Breast epithelium (tissue), 4 donors: ENCODE measurements around the gene TBC1D30. TPM values are rescaled to one million over a fixed set of nuclear protein-coding genes. Genes with fewer than 3 reads are reported as not detected.
A peak's percentile ranks its signal among the peaks of the same experiment; 100 is the strongest.

Experiments
- DNase-seq, 2 donors: peaks; one replicate each; pipeline ENCODE4 v3.0.0-alpha.2; 2019; ENCODE audit warnings: low spot score in 2 of 2
- H3K27ac ChIP-seq, 2 donors: fragments of 200-600 bp; sonication (generic) in 1 of 2; one replicate each; pipeline ENCODE4 v1.5.1; 2016 to 2019; ENCODE audit warnings: mild to moderate bottlenecking in 1 of 2
- H3K27me3 ChIP-seq, 2 donors: fragments of 200-600 bp; sonication (generic) in 1 of 2; one replicate each; pipeline versions ENCODE4 v1.5.1 to v1.6.0; 2017 to 2019; ENCODE audit warnings: control low read depth in 1 of 2, mild to moderate bottlenecking in 1 of 2
- H3K36me3 ChIP-seq: fragments of 200-600 bp; one replicate; pipeline ENCODE4 v1.5.1; 2019
- H3K4me1 ChIP-seq, 2 donors: fragments of 200-600 bp; sonication (generic); one replicate each; pipeline ENCODE4 v1.5.1; 2016 to 2019; ENCODE audit warnings: control low read depth in 1 of 2
- H3K4me3 ChIP-seq, 3 donors: fragments of 200-600 bp; sonication (generic); 1 replicate in 2 of 3; 2 replicates in 1 of 3; pipeline ENCODE4 v1.5.1; 2016 to 2019; ENCODE audit warnings: mild to moderate bottlenecking in 3 of 3, moderate library complexity in 2 of 3
- H3K9me3 ChIP-seq, 2 donors: fragments of 200-600 bp; sonication (generic) in 1 of 2; one replicate each; pipeline ENCODE4 v1.5.1; 2016 to 2019; ENCODE audit warnings: control low read depth in 1 of 2
- CTCF ChIP-seq, 3 donors: fragments of 450-650 bp; IDR thresholded peaks; one replicate each; pipeline ENCODE4 v1.5.1; 2016 to 2017; ENCODE audit warnings: antibody characterized with exemption in 3 of 3, mild to moderate bottlenecking in 3 of 3, moderate library complexity in 3 of 3
- POLR2A ChIP-seq: fragments of 450-650 bp; IDR thresholded peaks from one replicate; pipeline ENCODE4 v1.6.1; 2016; ENCODE audit warnings: antibody characterized with exemption, mild to moderate bottlenecking, moderate library complexity
- POLR2AphosphoS5 ChIP-seq, 3 donors: sonication (generic); formaldehyde crosslinking; IDR thresholded peaks; one replicate each; pipeline ENCODE4 v1.6.1; 2017; ENCODE audit warnings: antibody characterized with exemption in 3 of 3
- intact Hi-C: fragments of 100-400 bp; cut with DNase I; formaldehyde crosslinking; loops from one replicate; pipeline ENCODE4 v1.15.1; 2023; ENCODE audit warnings: low total_unique reads
- total RNA-seq, 3 donors: library from RNA; depleted of rRNA; stranded (reverse); fragments of >200 nt; gene quantifications; one replicate each; pipeline ENCODE4 v1.1.0, GENCODE V29; 2016

TBC1D30 gene
- total RNA-seq, 3 donors from 2014 or later: 3.2 to 16.4 (median 11.9) TPM

GRCh38 chr12:64884728-64885127 lies 60.3 kb downstream of the TBC1D30 start:
- Histone ChIP-seq H3K9me3 (no peaks in the 10 kb centered on the region), H3K36me3 (no peaks in the 10 kb centered on the region), H3K4me3 (no peak overlapping the region), H3K4me1 (no peaks in the 10 kb centered on the region), H3K27me3 (no peaks in the 10 kb centered on the region), H3K27ac (no peak overlapping the region)
- intact Hi-C loops: no loop called here
- DNase-seq: no peak
- TF ChIP-seq POLR2A (no peak), CTCF (IDR thresholded peaks at IDR 0.05) (no peak), POLR2AphosphoS5 (IDR thresholded peaks at IDR 0.05) (no peak)

DNA sequence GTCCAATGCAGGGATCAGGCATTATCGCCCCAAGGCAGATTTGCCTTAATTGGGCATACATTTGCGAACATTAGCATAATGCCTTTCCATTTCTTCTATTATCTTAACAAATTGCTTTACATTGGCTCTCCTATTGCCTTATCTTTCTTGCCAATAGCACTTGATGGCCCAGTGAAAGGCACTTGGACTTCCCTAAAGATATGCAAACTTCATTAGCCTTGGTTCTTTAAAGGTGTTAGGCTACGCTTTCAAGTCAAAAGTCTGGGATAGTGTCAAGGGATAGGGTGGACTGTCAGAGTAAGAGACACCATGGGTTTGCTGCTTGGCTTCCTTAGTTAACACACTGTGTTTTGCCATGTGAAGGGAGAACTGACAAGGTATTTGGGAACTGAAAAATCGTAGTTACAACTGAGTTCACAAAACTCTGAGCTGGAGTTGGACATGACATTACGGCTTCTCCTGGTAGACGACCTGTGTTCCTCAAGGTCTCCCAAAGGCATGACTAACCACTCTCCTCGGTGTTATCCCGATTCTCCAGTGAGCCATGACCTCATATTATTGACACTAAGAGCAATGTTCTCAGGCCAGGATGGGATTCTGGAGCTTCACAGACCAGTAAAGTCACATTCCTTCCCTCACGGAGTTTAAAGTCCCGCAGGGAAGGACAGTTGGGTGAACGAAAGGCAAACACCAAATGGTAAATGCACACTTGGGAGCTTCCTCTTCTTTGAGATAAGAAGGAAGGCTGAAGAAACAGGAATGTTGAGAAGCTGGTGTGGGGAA lies 65.2 kb downstream of the TBC1D30 start:
- Histone ChIP-seq H3K4me1 (no peaks in the 10 kb centered on the region), H3K9me3 (no peaks in the 10 kb centered on the region), H3K27ac (peak overlapping the region in 1 of 2 donors; percentile 23), H3K4me3 (no peak overlapping the region), H3K27me3 (no peaks in the 10 kb centered on the region), H3K36me3 (no peaks in the 10 kb centered on the region)
- peak in 2 of 3 donors; percentile 48 to 64 for TF ChIP-seq POLR2AphosphoS5 (IDR thresholded peaks at IDR 0.05)
- no peak for TF ChIP-seq CTCF (IDR thresholded peaks at IDR 0.05)
- DNase-seq: peak in 1 of 2 donors; percentile 18
- intact Hi-C loops: loop anchor here (10.0 kb wide), 1 partner anchor 345 kb away; no protein-coding TSS in a partner anchor

GRCh38 chr12:64890873-64891468 lies 66.5 kb downstream of the TBC1D30 start:
- no peak for DNase-seq
- H3K4me1 ChIP-seq: no peaks in the 10 kb centered on the region
- intact Hi-C loops: loop anchor here (10.0 kb wide), 1 partner anchor 344 kb away; no protein-coding TSS in a partner anchor

DNA sequence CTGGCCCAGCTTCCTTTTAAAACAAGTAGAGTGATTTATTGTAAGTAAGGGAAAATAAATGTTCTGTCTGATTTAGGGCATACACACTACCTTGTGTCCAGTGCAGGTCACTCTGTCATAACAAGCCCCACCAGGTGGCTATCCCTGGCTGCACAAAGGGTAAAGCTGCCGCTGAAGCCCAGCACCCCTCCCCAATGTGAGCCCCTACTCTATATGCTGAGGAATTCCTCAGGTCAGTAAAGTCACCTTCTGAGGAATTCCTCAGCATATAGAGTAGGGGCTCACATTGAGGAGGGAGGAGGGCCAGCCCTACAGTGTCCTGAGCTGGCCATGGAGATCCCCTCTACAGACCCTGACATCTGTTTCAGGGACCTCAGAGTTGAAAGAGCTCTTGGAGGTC lies 67.2 kb downstream of the TBC1D30 start:
- TF ChIP-seq POLR2A (no peak), CTCF (IDR thresholded peaks at IDR 0.05) (no peak), POLR2AphosphoS5 (IDR thresholded peaks at IDR 0.05) (no peak)
- Histone ChIP-seq H3K27me3 (no peaks in the 10 kb centered on the region), H3K36me3 (no peaks in the 10 kb centered on the region), H3K27ac (no peak overlapping the region), H3K4me3 (no peak overlapping the region), H3K4me1 (no peaks in the 10 kb centered on the region), H3K9me3 (no peaks in the 10 kb centered on the region)
- intact Hi-C loops: loop anchor here (10.0 kb wide), 1 partner anchor 343 kb away; no protein-coding TSS in a partner anchor
- DNase-seq: no peak

More at GRCh38 chr12:64890873-64891468, 66.5 kb downstream of the TBC1D30 start:
- H3K36me3 ChIP-seq: no peaks in the 10 kb centered on the region
- H3K27ac ChIP-seq: no peak overlapping the region
- TF ChIP-seq POLR2AphosphoS5 (IDR thresholded peaks at IDR 0.05) (no peak), CTCF (IDR thresholded peaks at IDR 0.05) (peak; percentile 89 to 91 (median 91)), POLR2A (no peak)
- no peaks in the 10 kb centered on the region for H3K9me3 ChIP-seq
- no peaks in the 10 kb centered on the region for H3K27me3 ChIP-seq
- H3K4me3 ChIP-seq: no peak overlapping the region

DNA sequence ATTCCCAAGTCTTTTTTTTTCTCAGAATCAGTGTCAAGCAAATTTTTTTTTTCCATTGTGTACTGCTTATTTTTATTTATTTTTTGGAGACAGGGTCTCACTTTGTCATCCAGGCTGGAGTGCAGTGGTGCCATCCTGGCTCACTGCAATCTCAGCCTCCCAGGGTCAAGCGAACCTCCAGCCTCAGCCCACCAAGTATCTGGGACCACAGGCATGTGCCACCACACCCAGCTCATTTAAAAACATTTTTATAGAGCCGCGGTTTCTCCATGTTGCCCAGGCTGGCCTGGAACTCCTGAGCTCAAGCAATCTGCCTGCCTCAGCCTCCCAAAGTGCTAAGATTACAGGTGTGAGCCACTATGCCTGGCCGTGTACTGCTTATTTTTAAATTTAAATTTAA lies 68.1 kb downstream of the TBC1D30 start:
- Histone ChIP-seq H3K4me1 (no peaks in the 10 kb centered on the region), H3K27ac (no peak overlapping the region), H3K27me3 (no peaks in the 10 kb centered on the region), H3K36me3 (no peaks in the 10 kb centered on the region), H3K4me3 (no peak overlapping the region), H3K9me3 (no peaks in the 10 kb centered on the region)
- TF ChIP-seq POLR2A: no peak
- no peak for TF ChIP-seq CTCF (IDR thresholded peaks at IDR 0.05)
- no peak for TF ChIP-seq POLR2AphosphoS5 (IDR thresholded peaks at IDR 0.05)
- DNase-seq: no peak
- intact Hi-C loops: loop anchor here (10.0 kb wide), 1 partner anchor 342 kb away; no protein-coding TSS in a partner anchor
